Stimulated activated CD4-positive, alpha-beta T cell treated with anti-CD3 and anti-CD28 coated beads, Interleukin-1b, Interleukin-23, amount 100 ng/mL, for 24 hours (primary cell): ENCODE data around the gene ZFAND2A.
"Not testable (repeated sequence)": the region's sequence is repeated elsewhere in the genome, so short reads cannot be mapped to it uniquely, and the experiment has no call there.

Source experiments
- DNase-seq, 4 experiments: peaks; one replicate each; pipeline ENCODE4 v3.0.0-alpha.2; 2020; ENCODE audit warnings: low read depth in 4 of 4, low spot score in 1 of 4

ZFAND2A gene

DNA sequence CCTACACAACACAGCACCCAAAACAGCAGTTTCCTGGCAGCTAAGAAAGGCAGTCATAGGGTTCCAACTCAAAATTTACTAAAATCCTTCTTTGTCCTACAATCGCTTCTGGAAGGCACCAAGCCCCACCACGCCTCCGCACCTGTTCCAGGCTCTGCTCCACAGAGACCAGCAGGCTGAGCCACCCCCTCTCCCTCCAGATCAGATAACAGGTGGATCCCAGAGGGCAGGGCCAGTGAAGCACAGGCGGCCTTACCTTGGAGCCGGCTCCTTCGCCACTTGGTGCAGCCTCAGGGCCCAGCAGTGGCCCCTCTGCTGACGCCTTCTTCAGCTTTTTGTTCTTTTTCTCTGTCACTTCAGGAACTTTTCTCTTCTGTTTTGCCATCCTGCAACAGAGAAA, 33.0 kb downstream of the ZFAND2A start:
- no peak for DNase-seq

DNA sequence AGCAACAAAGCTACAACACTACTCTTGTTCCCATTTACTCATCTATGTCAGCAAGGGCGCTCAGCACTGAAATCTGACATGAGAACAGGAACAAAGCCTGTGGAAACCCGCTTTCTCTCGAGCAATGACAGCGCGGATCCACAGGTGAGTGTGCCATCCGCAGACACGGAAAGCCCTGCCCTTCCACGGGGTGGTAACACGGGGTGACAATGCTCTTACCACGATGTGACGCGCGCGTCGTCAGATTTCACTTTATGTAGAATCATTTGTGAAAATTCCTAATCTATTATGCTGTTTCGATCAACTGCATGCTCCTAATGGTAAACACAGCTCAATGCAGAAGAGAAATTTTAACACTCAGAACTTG, 34.4 kb downstream of the ZFAND2A start:
- DNase-seq = no peak

DNA sequence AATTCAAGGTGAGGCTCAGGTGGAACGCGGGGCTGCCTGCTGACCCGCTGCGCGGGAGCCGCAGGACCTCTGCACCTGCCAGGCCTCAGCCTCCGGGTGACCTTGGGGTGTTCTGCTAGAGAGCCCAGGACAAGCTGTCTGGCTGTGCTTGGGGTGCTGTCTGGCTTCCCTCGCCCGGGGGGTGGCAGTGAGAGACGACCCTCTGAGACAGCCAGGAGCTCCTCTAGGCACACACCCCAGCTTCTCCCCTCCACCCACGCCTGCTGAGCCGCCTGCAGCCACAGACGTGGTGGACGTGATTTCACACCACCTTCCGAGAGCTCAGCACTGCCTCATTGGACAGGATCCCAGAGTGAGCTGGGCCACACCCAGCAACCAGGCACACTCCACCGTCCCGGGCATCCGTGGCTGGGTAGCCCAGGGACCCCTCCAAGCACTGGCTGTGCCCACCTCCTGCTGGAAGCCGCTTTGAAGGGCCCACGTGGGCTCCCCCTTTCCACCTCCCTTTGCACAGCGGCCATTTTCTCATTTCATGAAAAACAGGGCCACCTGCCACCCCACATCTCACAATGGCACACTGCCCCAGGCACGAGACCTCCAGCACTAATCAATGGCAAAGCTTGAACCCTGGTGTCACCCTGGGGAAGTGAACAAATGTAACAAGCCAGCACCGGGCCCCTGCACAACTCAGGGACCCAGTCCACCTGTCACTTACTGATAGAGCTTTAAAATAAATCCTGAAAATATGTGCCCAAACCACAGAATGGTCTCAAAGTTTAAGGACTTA, 35.0 kb downstream of the ZFAND2A start:
- no peak for DNase-seq

DNA sequence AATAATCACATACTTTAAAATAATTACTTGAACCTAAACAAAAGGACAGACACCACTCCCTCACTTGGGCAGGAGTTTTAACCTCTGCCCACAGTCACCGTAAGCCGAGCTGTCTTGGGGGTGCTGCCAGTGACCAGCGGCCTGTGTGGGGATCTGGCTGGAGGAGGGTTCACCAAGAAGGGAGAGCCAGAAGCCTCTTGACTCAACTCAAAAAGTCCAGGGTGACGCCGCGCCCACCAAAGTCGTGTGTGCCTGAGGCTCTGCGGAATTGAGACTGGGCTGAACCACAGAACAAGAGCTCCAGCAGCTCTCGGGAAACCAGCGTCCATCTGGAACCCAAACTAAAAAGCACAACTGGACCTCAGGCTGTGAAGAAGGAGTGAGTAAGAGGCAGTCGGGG, 35.8 kb downstream of the ZFAND2A start:
- DNase-seq = no peak

DNA sequence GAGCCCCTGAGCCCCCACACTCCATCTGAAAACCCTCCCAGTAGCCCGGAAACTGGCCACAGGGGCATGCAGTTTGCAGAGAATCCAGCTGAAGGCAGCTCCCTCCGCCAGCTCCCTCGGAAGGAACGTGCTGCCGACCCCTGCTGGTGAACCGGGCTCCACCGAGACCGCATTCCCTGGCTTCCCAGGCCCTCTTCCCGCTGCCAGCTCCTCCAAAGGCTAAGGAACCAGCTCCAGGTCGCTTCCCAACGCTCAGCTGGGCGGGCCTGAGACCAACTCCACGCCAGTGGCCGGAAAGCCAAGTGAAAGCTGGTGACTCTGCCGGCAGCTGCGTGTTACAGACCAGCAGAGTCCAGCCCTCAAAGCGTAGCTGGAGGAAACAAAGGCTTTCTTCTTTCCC, 36.3 kb downstream of the ZFAND2A start:
- no peak for DNase-seq

DNA sequence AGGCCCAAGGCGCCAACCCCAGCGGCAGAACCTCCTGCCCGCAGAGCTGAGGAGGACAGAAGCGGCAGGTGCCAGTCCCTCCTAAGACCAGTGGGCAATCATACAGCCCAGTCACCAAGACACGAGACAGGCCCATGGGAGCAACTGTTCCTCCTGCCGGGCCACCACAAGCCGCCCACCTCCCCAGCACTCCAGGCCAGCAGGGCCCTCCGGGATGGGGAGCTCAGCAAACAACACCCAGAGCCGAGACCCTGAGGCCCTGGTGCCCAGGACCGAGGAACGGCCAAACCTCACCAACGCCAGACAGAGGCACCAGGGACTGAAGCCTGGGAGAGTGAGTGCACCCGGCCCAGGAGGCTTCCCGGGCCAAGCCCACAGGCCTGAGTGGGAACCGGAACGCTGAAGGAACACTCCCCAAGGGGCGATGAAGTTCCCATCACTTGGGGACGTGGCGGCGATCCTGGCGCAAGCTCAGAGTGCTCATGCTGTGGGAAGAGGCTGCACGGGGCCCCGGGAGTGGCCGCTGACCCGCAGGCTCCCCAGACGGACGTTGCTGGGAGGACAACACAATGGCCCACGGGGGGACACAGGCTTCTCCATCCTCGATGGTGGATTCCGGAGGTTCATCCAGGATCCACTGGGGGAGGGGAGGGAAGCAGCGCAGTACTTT, 37.0 kb downstream of the ZFAND2A start:
- no peak for DNase-seq

DNA sequence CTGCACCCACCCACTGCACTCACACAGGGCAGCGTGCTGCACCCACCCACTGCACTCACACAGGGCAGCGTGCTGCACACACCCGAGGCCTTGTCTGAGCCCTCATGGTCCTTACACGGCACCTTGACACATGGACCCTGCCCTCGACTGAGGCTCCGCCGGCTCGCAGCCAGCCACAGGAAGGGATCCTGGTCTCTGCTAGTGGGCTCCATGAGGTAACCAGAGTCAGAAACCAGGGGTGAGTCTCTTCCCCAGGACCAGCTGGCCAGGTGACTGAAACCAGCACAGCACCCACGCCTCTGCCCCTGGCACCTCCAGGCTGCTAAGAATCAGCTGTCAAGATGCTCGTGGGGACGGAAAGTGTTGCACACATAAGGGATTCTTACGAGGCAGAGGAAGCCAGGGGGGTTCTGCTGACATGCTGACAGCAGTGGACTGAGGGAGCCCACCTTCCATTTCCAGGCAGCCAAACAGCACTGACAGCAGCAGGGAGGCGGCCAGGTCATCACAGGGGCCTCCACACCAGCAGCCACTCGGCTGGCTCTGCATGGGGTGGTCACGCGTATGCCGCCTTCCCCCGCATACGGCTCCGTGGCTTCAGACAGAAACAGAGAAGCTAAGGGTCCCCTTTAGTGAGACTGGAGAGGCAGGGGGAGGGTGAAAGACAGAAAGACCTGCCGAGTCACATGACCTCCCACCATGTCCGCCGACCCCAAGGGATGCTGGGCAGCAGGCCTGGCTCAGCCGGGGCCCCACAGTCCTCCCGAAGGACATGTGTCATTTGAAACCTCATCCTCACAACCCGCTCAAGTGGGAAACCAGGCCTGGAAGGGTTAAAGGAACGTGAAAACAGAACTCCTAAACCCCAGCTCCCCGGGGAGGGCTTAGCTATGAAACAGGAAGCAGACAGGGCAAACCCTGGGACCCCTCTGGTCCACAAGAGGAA, 37.8 kb downstream of the ZFAND2A start:
- DNase-seq = no peak

DNA sequence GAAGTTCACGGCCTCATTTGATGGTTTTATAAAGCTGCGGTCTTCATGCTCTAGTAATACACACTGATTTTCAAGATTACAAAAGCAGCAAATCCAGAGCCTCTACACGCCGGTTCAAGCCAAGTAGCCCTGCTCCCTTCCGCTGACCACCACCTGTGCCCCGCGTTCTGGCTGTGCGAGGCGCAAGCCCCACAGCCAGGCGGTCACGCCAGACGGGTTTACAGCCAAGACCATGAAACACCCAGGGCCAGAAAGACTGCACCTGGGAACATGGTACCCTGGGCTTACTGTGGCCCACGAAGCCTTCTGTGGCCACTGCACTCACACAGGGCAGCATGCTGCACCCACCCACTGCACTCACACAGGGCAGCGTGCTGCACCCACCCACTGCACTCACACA, 38.5 kb downstream of the ZFAND2A start:
- DNase-seq = no peak

DNA sequence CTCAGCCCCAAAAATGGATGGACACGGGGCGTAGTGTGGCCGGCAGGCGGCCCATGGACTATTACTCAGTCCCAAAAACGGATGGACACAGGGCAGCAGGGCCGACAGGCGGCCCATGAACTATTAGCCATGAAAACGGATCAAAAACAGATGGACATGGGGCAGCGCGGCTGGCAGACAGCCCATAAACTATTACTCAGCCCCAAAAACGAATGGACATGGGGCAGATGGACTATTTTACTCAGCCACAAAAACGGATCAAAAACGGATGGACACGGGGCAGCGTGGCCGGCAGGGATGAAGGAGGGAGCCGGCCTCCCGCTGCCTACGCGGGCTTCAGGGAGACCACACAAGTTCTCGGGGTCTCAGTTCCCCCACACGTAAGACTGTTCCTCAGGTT, 39.2 kb downstream of the ZFAND2A start:
- DNase-seq = no peak

DNA sequence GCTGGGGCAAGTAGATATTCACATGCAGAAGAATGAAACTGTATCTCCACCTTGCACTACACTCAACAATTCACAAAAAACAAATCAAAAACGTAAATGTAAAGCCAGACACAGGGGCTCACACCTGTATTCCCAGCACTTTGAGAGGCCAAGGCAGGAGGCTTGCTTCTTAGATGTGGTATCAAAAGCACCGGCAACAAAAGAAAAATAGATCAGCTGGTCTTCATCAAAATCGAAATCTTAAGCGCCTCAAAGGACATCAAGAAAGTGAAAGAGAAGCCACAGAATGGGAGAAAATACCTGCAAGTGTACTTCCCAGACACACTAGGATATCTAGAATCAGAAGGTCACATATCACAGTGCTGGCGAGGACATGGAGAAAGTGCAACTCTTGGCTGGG, 40.8 kb downstream of the ZFAND2A start:
- DNase-seq = no peak

DNA sequence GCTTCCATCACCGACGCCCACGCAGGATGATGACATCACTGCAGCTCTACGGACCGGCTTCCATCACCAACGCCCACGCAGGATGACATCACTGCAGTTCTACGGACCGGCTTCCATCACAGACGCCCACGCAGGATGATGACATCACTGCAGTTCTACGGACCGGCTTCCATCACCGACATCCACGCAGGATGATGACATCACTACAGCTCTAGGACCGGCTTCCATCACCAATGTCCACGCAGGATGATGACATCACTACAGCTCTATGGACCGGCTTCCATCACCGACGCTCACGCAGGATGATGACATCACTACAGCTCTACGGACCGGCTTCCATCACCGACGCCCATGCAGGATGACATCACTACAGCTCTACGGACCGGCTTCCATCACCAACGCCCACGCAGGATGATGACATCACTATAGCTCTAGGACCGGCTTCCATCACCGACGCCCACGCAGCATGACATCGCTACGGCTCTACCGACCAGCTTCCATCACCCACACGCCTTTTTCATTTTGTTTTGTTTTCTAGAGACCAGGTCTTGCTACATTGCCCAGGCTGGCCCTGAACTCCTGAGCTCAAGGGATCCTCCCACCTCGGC, 42.6 kb downstream of the ZFAND2A start:
- DNase-seq = no peak

DNA sequence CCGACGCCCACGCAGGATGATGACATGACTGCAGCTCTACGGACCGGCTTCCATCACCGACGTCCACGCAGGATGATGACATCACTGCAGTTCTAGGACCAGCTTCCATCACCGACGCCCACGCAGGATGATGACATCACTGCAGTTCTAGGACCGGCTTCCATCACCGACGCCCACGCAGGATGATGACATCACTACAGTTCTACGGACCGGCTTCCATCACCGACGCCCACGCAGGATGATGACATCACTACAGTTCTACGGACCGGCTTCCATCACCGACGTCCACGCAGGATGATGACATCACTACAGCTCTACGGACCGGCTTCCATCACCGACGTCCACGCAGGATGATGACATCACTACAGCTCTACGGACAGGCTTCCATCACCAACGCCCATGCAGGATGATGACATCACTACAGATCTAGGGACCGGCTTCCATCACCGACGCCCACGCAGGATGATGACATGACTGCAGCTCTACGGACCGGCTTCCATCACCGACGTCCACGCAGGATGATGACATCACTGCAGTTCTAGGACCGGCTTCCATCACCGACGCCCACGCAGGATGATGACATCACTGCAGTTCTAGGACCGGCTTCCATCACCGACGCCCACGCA, 43.5 kb downstream of the ZFAND2A start:
- not testable (repeated sequence) for DNase-seq

DNA sequence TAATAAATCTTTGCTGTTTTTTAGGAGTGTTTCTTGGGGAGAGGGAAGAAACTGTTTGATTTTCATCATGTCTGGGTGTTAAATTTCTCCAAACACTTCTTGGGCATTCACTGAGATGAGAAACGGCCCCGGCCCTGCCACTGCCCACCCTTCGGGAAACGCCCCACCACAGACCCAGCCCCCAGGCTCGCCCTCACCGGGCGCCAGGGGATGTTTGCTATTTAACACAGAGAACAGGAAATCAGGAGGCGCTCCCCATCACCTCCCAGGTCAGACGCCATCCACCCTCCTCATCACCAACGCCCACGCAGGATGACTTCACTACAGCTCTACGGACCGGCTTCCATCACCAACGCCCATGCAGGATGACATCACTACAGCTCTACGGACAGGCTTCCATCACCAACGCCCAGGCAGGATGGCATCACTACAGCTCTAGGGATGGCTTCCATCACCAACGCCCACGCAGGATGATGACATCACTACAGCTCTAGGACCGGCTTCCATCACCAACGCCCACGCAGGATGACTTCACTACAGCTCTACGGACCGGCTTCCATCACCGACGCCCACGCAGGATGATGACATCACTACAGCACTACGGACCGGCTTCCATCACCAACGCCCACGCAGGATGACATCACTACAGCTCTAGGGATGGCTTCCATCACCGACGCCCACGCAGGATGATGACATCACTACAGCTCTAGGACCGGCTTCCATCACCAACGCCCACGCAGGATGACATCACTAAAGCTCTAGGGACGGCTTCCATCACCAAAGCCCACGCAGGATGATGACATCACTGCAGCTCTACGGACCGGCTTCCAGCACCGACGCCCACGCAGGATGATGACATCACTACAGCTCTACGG, 44.6 kb downstream of the ZFAND2A start:
- peak in 1 of 4 experiments; percentile 29 for DNase-seq

DNA sequence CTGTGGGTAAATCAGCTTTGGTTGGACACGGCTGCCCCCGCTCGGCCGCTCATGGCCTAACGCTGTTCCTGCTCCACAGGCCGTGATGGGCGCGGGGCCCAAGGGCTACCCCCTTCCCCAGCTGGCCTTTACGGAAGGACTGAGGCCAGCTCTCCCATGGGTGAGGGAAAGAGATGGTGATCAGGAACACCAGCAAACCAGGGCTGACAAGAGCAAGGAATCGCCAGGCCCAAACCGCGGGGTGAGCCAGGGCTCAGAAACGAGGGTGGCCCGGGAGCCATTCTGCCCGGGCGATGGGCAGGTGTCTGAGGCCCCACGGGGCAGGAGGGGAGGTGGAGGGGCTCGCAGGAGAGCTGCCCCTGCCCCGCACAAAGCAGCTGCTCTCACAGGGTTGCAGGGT, 45.5 kb downstream of the ZFAND2A start:
- no peak for DNase-seq

DNA sequence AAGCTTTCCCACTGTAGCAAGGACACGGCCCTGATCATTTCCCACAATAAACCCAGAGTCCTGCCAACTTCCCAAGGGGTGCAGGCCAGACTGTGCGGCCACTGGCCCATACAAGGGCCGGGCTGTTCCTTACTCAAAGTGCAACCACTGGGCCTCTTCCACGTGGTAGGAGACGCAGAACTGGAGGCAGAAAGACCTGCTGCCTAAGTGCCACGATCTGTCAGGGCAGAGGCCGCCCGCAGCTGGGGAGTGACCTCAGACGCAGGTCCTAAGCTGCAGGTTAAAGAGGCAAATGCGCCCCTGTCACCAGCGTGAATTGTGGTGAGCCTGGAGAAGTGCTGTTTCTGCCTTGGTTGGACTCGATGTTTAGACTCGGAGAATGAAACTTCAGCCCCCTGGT, 45.9 kb downstream of the ZFAND2A start:
- DNase-seq = no peak

DNA sequence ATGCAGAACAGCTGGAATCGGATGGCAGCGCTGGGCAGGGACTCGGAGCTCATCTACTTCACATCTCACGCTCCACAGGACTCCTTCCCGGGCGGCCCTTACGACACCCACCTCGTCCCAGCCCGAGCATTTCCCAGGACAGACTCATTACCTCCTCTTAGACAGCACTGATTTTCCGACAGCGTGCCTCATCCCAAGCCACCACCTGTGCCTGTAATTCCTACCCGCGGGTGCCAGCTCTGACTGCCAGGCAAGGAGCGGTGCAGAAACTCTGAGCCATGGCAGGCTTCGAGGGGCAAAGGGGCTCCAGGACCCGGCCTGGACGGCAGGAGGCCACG, 46.5 kb downstream of the ZFAND2A start:
- DNase-seq = no peak

DNA sequence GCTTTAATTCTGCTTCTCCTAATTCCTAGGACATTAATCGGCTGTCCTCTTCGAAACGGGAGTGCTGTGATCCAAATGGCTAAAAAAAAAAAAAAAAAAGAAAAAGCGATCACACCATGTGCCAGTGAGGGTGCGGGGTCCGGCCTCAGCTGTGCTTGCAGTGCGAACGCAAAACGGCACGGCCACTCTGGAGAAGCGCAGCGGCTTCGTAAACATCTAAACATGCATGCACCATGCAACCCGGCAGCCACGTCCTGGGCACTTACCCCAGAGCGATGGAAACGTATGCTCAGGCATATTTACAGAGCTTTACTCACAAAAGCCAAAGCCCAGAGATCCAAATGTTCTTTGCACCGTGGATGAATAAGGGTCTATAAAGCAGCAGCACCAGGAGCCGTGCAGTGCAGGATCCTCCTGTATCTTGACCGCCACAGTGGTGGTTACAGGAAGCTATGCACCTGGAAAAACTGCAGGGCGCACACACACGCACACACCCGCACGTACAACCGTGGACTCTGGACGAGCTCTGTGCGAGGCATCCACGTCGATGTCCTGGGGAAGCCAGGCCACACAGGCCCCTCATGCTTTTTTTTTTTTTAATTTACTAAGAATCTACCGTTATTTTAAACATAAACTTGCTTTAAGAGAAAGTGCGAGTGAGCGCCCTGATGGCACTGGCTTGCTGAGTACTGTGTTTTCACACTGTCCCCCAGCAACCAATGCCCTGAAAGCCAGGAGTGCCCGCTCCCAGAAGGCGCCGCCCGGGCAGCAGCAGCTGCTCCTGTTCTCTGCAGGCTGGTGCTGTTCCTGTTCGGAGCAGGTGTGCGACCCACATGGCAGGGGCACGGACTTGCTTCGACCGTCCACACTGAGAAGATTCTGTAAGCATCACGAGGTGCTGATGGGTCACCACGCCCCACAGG, 47.1 kb downstream of the ZFAND2A start:
- no peak for DNase-seq

DNA sequence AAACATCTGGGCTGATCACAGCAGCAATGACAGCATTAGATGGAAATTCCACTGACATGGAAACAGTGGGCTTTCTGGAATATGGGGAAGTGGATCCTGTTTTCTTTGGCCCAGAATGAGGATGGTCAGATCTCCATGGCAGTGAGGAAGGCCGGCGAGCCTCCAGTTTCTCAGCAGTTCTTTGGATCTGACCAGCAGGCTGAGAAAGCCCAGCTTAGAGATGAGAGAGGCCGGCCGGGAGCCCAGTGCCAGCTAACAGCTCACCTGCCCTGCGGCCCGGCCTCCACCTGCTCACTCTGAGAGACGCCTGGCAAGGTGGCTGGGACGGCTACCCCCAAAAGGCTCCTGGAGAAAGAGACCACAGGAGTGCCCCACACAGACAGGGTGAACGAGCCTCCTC, 47.9 kb downstream of the ZFAND2A start:
- no peak for DNase-seq

DNA sequence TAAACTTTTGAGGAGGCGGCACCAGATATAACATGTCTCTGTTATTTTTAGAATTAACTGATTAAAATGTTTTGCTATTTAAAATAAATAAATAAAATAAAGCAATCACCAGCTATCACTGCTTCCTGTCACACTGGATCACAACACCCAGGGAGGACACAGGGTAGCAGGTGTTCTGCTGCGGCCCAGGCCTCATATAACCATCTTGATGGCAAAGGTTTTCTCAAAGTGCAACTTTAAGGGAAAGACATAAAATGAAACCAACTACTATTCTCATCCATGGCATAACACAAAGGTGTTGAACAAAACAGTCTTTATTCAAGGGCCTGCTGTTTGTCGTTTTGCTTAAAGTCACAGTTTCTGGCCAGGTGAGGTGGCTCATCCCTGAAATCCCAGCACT, 48.8 kb downstream of the ZFAND2A start:
- no peak for DNase-seq
